ENCODE data around the gene MAST4.

DNA sequence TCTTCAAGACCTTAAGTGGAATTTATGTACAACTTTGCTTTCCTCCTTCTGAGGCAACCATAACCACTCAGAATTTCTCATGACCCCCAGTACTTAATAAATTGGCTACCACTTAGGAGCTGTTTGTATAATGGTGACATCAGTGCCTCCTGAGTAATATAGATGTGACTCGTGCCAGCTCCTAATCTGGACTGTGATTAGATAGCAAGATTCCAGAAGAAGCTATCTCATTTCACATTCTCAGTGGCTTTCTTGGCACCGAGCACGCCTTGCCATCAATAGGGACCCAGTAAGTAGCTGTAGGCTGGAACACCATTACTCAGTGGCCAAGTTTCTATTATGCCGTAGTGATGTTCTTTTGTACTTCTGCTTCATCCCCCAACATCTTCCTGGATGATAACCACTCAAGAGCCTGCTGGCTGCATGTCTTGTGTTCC, 371.7 kb downstream of the MAST4 start:
- TF ChIP-seq CTCF (IDR thresholded peaks at IDR 0.05; ENCODE audit: low read depth, low read length, missing input control) (no peak), TAF1 (conservative IDR thresholded peaks at IDR 0.05) (no peak), ATF3 (IDR thresholded peaks at IDR 0.05) (no peak), HNF4A (conservative IDR thresholded peaks at IDR 0.05) (no peak), RAD21 (IDR thresholded peaks at IDR 0.05) (no peak), SP1 (IDR thresholded peaks at IDR 0.05) (no peak), JUND (IDR thresholded peaks at IDR 0.05) (no peak), YY1 (IDR thresholded peaks at IDR 0.05) (no peak), EGR1 (IDR thresholded peaks at IDR 0.05; ENCODE audit: low read depth in 2 of 2) (no peak), GABPA (IDR thresholded peaks at IDR 0.05 in 1 of 2, conservative IDR thresholded peaks at IDR 0.05 in 1 of 2) (no peak)
- TF ChIP-seq, protein P1, sequence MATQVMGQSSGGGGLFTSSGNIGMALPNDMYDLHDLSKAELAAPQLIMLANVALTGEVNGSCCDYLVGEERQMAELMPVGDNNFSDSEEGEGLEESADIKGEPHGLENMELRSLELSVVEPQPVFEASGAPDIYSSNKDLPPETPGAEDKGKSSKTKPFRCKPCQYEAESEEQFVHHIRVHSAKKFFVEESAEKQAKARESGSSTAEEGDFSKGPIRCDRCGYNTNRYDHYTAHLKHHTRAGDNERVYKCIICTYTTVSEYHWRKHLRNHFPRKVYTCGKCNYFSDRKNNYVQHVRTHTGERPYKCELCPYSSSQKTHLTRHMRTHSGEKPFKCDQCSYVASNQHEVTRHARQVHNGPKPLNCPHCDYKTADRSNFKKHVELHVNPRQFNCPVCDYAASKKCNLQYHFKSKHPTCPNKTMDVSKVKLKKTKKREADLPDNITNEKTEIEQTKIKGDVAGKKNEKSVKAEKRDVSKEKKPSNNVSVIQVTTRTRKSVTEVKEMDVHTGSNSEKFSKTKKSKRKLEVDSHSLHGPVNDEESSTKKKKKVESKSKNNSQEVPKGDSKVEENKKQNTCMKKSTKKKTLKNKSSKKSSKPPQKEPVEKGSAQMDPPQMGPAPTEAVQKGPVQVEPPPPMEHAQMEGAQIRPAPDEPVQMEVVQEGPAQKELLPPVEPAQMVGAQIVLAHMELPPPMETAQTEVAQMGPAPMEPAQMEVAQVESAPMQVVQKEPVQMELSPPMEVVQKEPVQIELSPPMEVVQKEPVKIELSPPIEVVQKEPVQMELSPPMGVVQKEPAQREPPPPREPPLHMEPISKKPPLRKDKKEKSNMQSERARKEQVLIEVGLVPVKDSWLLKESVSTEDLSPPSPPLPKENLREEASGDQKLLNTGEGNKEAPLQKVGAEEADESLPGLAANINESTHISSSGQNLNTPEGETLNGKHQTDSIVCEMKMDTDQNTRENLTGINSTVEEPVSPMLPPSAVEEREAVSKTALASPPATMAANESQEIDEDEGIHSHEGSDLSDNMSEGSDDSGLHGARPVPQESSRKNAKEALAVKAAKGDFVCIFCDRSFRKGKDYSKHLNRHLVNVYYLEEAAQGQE (IDR thresholded peaks at IDR 0.05): no peak
- TF ChIP-seq, protein P2, sequence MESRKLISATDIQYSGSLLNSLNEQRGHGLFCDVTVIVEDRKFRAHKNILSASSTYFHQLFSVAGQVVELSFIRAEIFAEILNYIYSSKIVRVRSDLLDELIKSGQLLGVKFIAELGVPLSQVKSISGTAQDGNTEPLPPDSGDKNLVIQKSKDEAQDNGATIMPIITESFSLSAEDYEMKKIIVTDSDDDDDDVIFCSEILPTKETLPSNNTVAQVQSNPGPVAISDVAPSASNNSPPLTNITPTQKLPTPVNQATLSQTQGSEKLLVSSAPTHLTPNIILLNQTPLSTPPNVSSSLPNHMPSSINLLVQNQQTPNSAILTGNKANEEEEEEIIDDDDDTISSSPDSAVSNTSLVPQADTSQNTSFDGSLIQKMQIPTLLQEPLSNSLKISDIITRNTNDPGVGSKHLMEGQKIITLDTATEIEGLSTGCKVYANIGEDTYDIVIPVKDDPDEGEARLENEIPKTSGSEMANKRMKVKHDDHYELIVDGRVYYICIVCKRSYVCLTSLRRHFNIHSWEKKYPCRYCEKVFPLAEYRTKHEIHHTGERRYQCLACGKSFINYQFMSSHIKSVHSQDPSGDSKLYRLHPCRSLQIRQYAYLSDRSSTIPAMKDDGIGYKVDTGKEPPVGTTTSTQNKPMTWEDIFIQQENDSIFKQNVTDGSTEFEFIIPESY (IDR thresholded peaks at IDR 0.05): no peak
- TF ChIP-seq, protein P3, sequence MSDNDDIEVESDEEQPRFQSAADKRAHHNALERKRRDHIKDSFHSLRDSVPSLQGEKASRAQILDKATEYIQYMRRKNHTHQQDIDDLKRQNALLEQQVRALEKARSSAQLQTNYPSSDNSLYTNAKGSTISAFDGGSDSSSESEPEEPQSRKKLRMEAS (IDR thresholded peaks at IDR 0.05): no peak

Data from liver (tissue), 3 donors.